ENCODE data around the gene SDK1. TPM values are rescaled to one million over a fixed set of nuclear protein-coding genes. Genes with fewer than 3 reads are reported as not detected.

SDK1 gene
- total and polyA plus RNA-seq, 2 donors (not counting 3 experiments of a cell fraction or from before 2014, with no cell fraction given) = 1.6 to 3.9 TPM

DNA sequence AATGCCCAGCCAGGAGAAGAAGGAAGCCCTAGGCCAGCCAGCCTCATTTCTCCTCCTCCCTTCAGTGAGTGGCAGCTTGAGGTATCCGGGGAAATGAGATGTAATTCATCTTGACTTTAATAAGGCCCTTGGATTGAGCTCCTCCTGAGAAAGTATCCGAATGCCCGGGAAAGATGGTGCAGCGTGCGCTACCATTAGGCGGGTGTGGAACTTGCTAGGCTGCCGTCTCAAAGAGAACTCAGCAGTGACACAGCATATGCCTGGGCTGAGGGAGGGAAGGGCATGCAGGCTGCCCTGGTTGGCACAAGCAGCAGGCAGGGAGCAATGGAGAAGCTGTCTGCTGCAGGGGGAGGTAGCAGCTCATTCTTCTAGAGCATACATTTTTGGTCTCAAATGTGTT, 721.2 kb downstream of the SDK1 start:
- Histone ChIP-seq H3K79me2 (ENCODE audit: control insufficient read depth, insufficient read depth, low read length) (no peaks in the 10 kb centered on the region), H2AFZ (ENCODE audit: low read depth, low read length) (no peak overlapping the region), H4K20me1 (replicated peaks; ENCODE audit: control insufficient read depth, extremely low read depth, insufficient read depth, low read length) (no peaks in the 10 kb centered on the region), H3K9ac (replicated peaks; ENCODE audit: extremely low read depth, insufficient read depth, low read length) (no peak overlapping the region), H3K4me3 (replicated peaks in 1 of 3; ENCODE audit: insufficient read depth in 1 of 3, low read depth in 1 of 3, low read length in 3 of 3) (no peak overlapping the region), H3K27ac (ENCODE audit: insufficient read depth, low read depth, low read length) (no peak overlapping the region), H3K9me3 (replicated peaks; ENCODE audit: control insufficient read depth, insufficient read depth, low read length) (no peaks in the 10 kb centered on the region), H3K4me2 (ENCODE audit: insufficient read depth, low read length) (no peak overlapping the region), H3K36me3 (ENCODE audit: control insufficient read depth in 2 of 2, extremely low read depth in 1 of 2, insufficient read depth in 2 of 2, low read length in 2 of 2) (no peaks in the 10 kb centered on the region), H3K27me3 (ENCODE audit: control insufficient read depth in 2 of 2, insufficient read depth in 2 of 2, low read length in 2 of 2) (no peaks in the 10 kb centered on the region), H3K9me1 (replicated peaks; ENCODE audit: control insufficient read depth, extremely low read depth, insufficient read depth, low read length) (no peaks in the 10 kb centered on the region), H3K4me1 (ENCODE audit: control insufficient read depth, extremely low read depth, insufficient read depth, low read length) (no peaks in the 10 kb centered on the region)
- dilution Hi-C loops (cut with MboI; ENCODE audit: extremely low pct_ligation_motif_present, low sequenced_read_pairs) = no loop called here
- TF ChIP-seq EZH2 (IDR thresholded peaks at IDR 0.05; ENCODE audit: borderline replicate concordance, low read depth, low read length, severe bottlenecking) = no peak
- no peak for TF ChIP-seq MYC (IDR thresholded peaks at IDR 0.05; ENCODE audit: low read depth, low read length)
- no peak for TF ChIP-seq CTCF (IDR thresholded peaks at IDR 0.05; ENCODE audit: extremely low read depth in 1 of 2, insufficient read depth in 1 of 2, low read depth in 1 of 2, low read length in 2 of 2)
- no peak for TF ChIP-seq GATA2 (IDR thresholded peaks at IDR 0.05; ENCODE audit: insufficient read depth, insufficient read length, low read depth, low read length)
- no peak for TF ChIP-seq POLR2AphosphoS5 (IDR thresholded peaks at IDR 0.05; ENCODE audit: insufficient read depth, low read depth, low read length)
- no peak for TF ChIP-seq FOS (IDR thresholded peaks at IDR 0.05; ENCODE audit: borderline replicate concordance, insufficient read depth, low read length)
- TF ChIP-seq, protein P1, sequence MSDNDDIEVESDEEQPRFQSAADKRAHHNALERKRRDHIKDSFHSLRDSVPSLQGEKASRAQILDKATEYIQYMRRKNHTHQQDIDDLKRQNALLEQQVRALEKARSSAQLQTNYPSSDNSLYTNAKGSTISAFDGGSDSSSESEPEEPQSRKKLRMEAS (IDR thresholded peaks at IDR 0.05; ENCODE audit: insufficient read depth, insufficient read length) = no peak
- no peak for TF ChIP-seq POLR2A (IDR thresholded peaks at IDR 0.05; ENCODE audit: low read depth, low read length)
- TF ChIP-seq JUN (IDR thresholded peaks at IDR 0.05; ENCODE audit: borderline replicate concordance, insufficient read depth, insufficient read length, low read depth) = no peak
- ChIA-PET CTCF (no interaction called here), POLR2A (no interaction called here)
- FAIRE-seq (no peak), DNase-seq (ENCODE audit: low read depth, low spot score) (no peak)
- intact Hi-C loops (cut with micrococcal nuclease) = no loop called here
- no TSS peak for BruUV-seq (replicated peaks)

All from endothelial cell of umbilical vein (primary cell).